ENCODE data around the gene CCNQ.

- TF ChIP-seq MAX (IDR thresholded peaks at IDR 0.05) (no peak), CEBPB (IDR thresholded peaks at IDR 0.05) (no peak), FOXM1 (IDR thresholded peaks at IDR 0.05; ENCODE audit: borderline replicate concordance, low read depth) (no peak)
Observed at GRCh38 chrX:153620576-153620975, 21.6 kb upstream of the CCNQ start.

Data from Ishikawa (cell line).